ENCODE results near the gene ZHX3. TPM values are rescaled to one million over a fixed set of nuclear protein-coding genes. Genes with fewer than 3 reads are reported as not detected.

Gene ZHX3
- total and polyA plus RNA-seq, 10 of the 15 experiments (the other 5 are each of a cell fraction or from before 2014, with no cell fraction given): 1.3 to 14.0 (median 5.0) TPM

- CTCF ChIA-PET: interaction anchor here (0.7 to 7.5 kb wide), 5 partner anchors 10 to 181 kb away, joined by 3 to 105 read pairs (median 27); partner anchors contain the start of genes LPIN3 and PLCG1
- WGBS (ENCODE audit: insufficient coverage, insufficient replicate concordance, low lambda C conversion rate, missing lambda C conversion rate): 99% methylated on average over 10 of the region's 10 CpGs
- Histone ChIP-seq H3K9me3 (replicated peaks; ENCODE audit: control insufficient read depth, insufficient read depth, low read length) (no peaks in the 10 kb centered on the region), H3K36me3 (ENCODE audit: control insufficient read depth in 2 of 2, insufficient read depth in 2 of 2, low read length in 1 of 2) (peaks cover 17 to 41% of the 10 kb centered on the region in 2 experiments), H3K27ac (ENCODE audit: control insufficient read depth, insufficient read depth) (no peak overlapping the region), H3K9ac (ENCODE audit: control insufficient read depth, insufficient read depth, low read length) (no peak overlapping the region), H3K4me1 (ENCODE audit: control insufficient read depth, insufficient read depth, low read length) (peaks cover 39% of the 10 kb centered on the region), H2AFZ (ENCODE audit: control insufficient read depth, low read depth, low read length) (no peak overlapping the region), H3K27me3 (replicated peaks in 1 of 2; ENCODE audit: control insufficient read depth in 2 of 2, insufficient read depth in 2 of 2, low read length in 1 of 2) (no peaks in the 10 kb centered on the region), H3K79me2 (ENCODE audit: control insufficient read depth, insufficient read depth, low read length) (peaks cover 34% of the 10 kb centered on the region), H3K4me2 (ENCODE audit: control insufficient read depth, insufficient read depth) (no peak overlapping the region), H4K20me1 (ENCODE audit: control insufficient read depth, insufficient read depth) (no peaks in the 10 kb centered on the region; the same call in none of the 2 replicates), H3K4me3 (no peak overlapping the region)
- in situ Hi-C loops (cut with MboI) (no loop called here), intact Hi-C loops (cut with micrococcal nuclease; ENCODE audit: unreplicated experiment) (no loop called here)
- BruUV-seq (replicated peaks): no TSS peak
- RAD21 ChIA-PET (ENCODE audit: unreplicated experiment): interaction anchor here (4.5 to 5.8 kb wide), 3 partner anchors 17 to 25 kb away, joined by 19 to 72 read pairs (median 42); no protein-coding TSS in a partner anchor
- TF ChIP-seq RBBP5 (conservative IDR thresholded peaks at IDR 0.05): no peak
- no peak for TF ChIP-seq REST (IDR thresholded peaks at IDR 0.05; ENCODE audit: low read depth, low read length)
- TF ChIP-seq ETV6 (conservative IDR thresholded peaks at IDR 0.05 in 1 of 2, IDR thresholded peaks at IDR 0.05 in 1 of 2; ENCODE audit: borderline replicate concordance in 1 of 2, low read depth in 1 of 2): no peak
- no peak for TF ChIP-seq RCOR1 (conservative IDR thresholded peaks at IDR 0.05; ENCODE audit: low read depth, low read length)
- no peak for TF ChIP-seq KDM1A (IDR thresholded peaks at IDR 0.05; ENCODE audit: borderline replicate concordance)
- TF ChIP-seq NFIC (IDR thresholded peaks at IDR 0.05; ENCODE audit: low read depth, low read length): no peak
- TF ChIP-seq CBFB (IDR thresholded peaks at IDR 0.05; ENCODE audit: low read depth): no peak
- no peak for TF ChIP-seq YY1 (IDR thresholded peaks at IDR 0.05; ENCODE audit: low read depth, low read length)
- TF ChIP-seq CEBPZ (IDR thresholded peaks at IDR 0.05; ENCODE audit: low read depth, low read length): no peak
- no peak for TF ChIP-seq ZNF274 (IDR thresholded peaks at IDR 0.05; ENCODE audit: insufficient read depth, insufficient read length)
- no peak for TF ChIP-seq GATAD2B (conservative IDR thresholded peaks at IDR 0.05; ENCODE audit: low read depth)
- SMC1A ChIA-PET (ENCODE audit: uncharacterized antibody, unreplicated experiment): interaction anchor here (0.9 to 5.8 kb wide), 3 partner anchors 20 to 108 kb away, joined by 3 to 71 read pairs (median 70); partner anchors contain the start of gene PLCG1
- FAIRE-seq: no peak
- no peak for ATAC-seq
- POLR2A ChIA-PET: interaction anchor here (5.1 to 5.7 kb wide), 2 partner anchors 17 to 25 kb away, joined by 29 to 84 read pairs; partner anchors contain the start of gene PLCG1
- DNase-seq (ENCODE audit: low read depth, low spot score): no peak
These were observed 158.0 kb downstream of the ZHX3 start for GRCh38 chr20:41159547-41159946.
